ENCODE data around the gene TRABD2A.

GRCh38 chr2:84827978-84828575 lies 52.8 kb downstream of the TRABD2A start:
- TF ChIP-seq CBX2 (IDR thresholded peaks at IDR 0.05; ENCODE audit: insufficient read depth, low read length, poor library complexity, severe bottlenecking) (no peak), SIRT6 (IDR thresholded peaks at IDR 0.05; ENCODE audit: low read depth, low read length) (no peak), MTA2 (IDR thresholded peaks at IDR 0.05; ENCODE audit: low read depth) (no peak), PTRF (tag; IDR thresholded peaks at IDR 0.05) (no peak), EZH2 (IDR thresholded peaks at IDR 0.05; ENCODE audit: borderline replicate concordance, low read depth, low read length) (no peak), RBM34 (IDR thresholded peaks at IDR 0.05; ENCODE audit: borderline replicate concordance, insufficient read depth, low read length) (no peak), CTCF (IDR thresholded peaks at IDR 0.05 in 2 of 3, conservative IDR thresholded peaks at IDR 0.05 in 1 of 3; ENCODE audit: insufficient read depth in 2 of 3, low read depth in 1 of 3, low read length in 3 of 3) (no peak), EP300 (IDR thresholded peaks at IDR 0.05; ENCODE audit: low read length) (no peak), ZNF253 (CRISPR knock-in tag; conservative IDR thresholded peaks at IDR 0.05) (no peak), RCOR1 (IDR thresholded peaks at IDR 0.05; ENCODE audit: borderline replicate concordance in 1 of 2, low read depth in 2 of 2, low read length in 2 of 2) (no peak), CSDE1 (IDR thresholded peaks at IDR 0.05) (no peak), PRDM10 (IDR thresholded peaks at IDR 0.05; ENCODE audit: partially characterized antibody) (no peak), ATF3 (IDR thresholded peaks at IDR 0.05) (no peak), ATF3 (CRISPR knock-in tag; conservative IDR thresholded peaks at IDR 0.05) (no peak)
